ENCODE results near the gene GNAI1. TPM values are rescaled to one million over a fixed set of nuclear protein-coding genes. Genes with fewer than 3 reads are reported as not detected.

GNAI1 gene
- total and polyA plus RNA-seq, 12 donors: 14.8 to 125 (median 64.8) TPM

DNA sequence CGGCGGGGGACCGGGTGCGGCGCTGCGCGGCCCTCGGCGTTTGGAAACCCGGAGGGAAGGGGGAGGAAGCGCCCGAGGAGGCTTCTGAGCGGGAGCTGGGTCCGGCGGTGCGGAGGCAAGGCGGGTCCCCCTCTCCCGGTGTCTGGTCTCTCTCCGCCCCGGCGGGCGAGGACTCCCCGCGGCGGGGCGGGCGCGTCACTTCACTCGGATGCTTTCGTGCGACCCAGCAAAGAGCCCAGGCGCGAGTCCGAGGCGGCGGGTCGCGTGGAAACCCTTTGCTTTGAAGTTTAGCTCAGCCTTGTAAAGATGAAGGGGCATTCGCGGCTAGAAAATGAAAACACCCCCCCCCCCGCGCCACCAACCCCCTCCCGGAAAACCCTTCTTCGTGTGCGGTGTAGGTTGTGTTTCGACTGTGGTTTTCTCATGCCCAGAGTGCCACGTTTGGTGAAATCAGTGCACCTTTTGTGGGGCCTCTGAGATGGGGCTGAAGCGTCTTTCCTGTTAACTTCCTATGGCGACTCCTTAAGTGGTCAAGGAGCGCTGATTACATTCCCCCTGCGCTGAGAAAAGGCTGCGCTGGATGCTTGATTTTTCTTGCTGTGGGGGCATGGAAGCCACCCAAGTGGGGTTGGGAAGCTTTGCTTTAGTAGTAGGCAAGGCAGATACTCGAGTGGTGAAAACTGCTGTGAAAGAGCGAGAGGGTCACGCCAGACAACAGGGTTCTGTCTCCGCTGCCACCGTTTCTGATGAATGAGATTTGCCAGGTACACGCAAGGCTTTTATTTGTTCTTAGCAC lies 876 bp downstream of the GNAI1 start:
- TF ChIP-seq, protein P1, sequence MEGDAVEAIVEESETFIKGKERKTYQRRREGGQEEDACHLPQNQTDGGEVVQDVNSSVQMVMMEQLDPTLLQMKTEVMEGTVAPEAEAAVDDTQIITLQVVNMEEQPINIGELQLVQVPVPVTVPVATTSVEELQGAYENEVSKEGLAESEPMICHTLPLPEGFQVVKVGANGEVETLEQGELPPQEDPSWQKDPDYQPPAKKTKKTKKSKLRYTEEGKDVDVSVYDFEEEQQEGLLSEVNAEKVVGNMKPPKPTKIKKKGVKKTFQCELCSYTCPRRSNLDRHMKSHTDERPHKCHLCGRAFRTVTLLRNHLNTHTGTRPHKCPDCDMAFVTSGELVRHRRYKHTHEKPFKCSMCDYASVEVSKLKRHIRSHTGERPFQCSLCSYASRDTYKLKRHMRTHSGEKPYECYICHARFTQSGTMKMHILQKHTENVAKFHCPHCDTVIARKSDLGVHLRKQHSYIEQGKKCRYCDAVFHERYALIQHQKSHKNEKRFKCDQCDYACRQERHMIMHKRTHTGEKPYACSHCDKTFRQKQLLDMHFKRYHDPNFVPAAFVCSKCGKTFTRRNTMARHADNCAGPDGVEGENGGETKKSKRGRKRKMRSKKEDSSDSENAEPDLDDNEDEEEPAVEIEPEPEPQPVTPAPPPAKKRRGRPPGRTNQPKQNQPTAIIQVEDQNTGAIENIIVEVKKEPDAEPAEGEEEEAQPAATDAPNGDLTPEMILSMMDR (IDR thresholded peaks at IDR 0.05): no peak
- TF ChIP-seq POLR2A (IDR thresholded peaks at IDR 0.05): no peak
- H3K27me3 ChIP-seq: no peaks in the 10 kb centered on the region
- no peaks in the 10 kb centered on the region for H3K36me3 ChIP-seq (replicated peaks in 1 of 2)
- H3K9me3 ChIP-seq (replicated peaks in 1 of 3): no peaks in the 10 kb centered on the region
- H3K4me1 ChIP-seq (replicated peaks in 1 of 2): peaks cover 18 to 27% of the 10 kb centered on the region in 2 donors
- peak overlapping the region; percentile 71 to 94 (median 92) for H3K27ac ChIP-seq
- WGBS, 4 donors: 0 to 1% (median 1%) methylated on average over 12 to 57 of the region's 58 CpGs
- intact Hi-C loops (cut with DNase I): loop anchor here in 1 of 2 donors (10.0 kb wide), 4 partner anchors 49 to 249 kb away; no protein-coding TSS in a partner anchor
- H3K4me3 ChIP-seq: peak overlapping the region; percentile 59 to 100 (median 84)
- DNase-seq: peak in 5 of 7 donors; percentile 34 to 60 (median 50)

DNA sequence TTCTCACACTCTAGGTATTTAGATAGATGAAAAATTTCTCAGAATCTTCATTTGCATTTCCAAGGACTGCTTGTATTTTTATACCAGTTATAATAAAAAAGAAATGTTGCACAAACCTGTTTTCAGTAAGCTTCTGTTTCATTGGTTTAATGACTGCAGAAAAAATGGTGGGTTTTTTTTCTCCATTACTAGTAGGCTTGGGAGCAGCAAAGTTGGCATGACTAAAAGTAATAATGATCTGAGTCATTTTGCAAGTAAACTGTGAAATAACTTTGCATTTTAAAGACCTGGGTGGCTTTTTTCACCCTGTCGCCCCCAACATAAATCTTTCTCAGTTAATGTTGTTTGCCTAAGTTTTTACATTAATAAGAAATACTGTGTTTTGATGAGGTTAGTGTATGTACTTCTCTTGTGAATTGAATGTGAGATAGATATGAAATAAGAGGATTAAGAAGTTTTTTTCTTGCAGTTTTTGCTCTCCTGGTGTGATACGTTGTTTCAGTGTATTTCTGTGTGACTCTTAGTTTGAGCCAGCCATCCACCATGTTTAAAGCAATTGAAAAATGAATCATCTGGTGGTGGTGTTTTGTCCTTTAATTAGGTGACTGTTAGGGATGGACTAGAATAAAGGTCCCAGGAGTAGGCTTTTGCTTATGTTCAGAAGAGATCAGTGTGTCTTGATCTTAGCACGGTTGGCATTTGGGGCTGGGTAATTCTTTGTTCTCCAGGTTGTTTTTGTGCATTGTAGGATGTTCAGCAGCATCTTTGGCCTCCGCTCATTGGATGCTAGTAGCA lies 1.8 kb downstream of the GNAI1 start:
- DNase-seq: no peak
- WGBS, 4 donors: 22 to 35% (median 30%) methylated on average over 4 of the region's 4 CpGs
- Histone ChIP-seq H3K36me3 (replicated peaks in 1 of 2) (no peaks in the 10 kb centered on the region), H3K4me3 (peak overlapping the region in 1 of 4 donors; percentile 86), H3K9me3 (replicated peaks in 1 of 3) (no peaks in the 10 kb centered on the region), H3K27ac (peak overlapping the region in 3 of 5 donors; percentile 92 to 93 (median 92)), H3K4me1 (replicated peaks in 1 of 2) (peaks cover 18 to 27% of the 10 kb centered on the region in 2 donors), H3K27me3 (no peaks in the 10 kb centered on the region)
- intact Hi-C loops (cut with DNase I): loop anchor here in 1 of 2 donors (10.0 kb wide), 4 partner anchors 48 to 248 kb away; no protein-coding TSS in a partner anchor
- no peak for TF ChIP-seq POLR2A (IDR thresholded peaks at IDR 0.05)
- TF ChIP-seq, protein P1 (IDR thresholded peaks at IDR 0.05): no peak

DNA sequence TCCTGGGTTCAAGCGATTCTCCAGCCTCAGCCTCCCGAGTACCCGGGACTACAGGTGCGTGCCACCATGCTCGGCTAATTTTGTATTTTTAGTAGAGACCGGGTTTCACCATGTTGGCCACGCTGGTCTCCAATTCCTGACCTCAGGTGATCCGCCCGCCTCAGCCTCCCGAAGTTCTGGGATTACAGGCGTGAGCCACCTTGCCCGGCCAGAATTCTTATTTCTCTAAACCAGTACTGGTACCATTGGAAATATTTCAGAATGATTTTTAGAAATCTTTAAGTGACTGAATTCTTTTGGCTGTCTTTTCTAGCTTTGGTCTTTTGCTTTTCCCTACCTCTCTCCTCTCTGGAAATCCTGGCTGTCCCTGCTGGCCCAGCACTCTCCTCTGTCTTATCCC lies 2.8 kb downstream of the GNAI1 start:
- H3K4me3 ChIP-seq: peak overlapping the region in 1 of 4 donors; percentile 33
- no peak for DNase-seq
- no peaks in the 10 kb centered on the region for H3K36me3 ChIP-seq (replicated peaks in 1 of 2)
- H3K27ac ChIP-seq: no peak overlapping the region
- H3K4me1 ChIP-seq (replicated peaks in 1 of 2): peaks cover 18 to 27% of the 10 kb centered on the region in 2 donors
- TF ChIP-seq, protein P1 (IDR thresholded peaks at IDR 0.05): no peak
- no peak for TF ChIP-seq POLR2A (IDR thresholded peaks at IDR 0.05)
- H3K27me3 ChIP-seq: no peaks in the 10 kb centered on the region
- H3K9me3 ChIP-seq (replicated peaks in 1 of 3): no peaks in the 10 kb centered on the region
- intact Hi-C loops (cut with DNase I): loop anchor here in 1 of 2 donors (10.0 kb wide), 4 partner anchors 47 to 247 kb away; no protein-coding TSS in a partner anchor
- 76 to 93% (median 84%) methylated on average over 2 to 12 of the region's 12 CpGs for WGBS, 4 donors

DNA sequence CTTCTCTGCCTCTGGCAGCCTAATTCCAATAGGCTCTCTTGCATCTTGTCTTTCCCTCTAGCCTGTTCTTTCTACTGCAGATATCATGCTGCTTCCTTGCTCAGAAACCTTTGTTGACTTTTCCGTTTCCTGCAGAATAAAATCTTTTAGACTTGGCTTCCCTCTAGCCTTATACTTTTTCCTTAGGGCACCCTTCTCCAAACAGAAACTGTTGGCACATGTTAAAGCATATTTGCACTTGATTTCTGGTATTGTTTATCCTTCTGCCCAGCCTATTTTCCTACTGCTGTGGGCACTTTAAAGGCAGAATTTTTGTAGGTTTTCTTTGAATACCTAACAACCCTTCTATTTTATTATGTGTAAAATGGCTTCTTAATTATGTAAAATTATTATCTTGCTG lies 4.6 kb downstream of the GNAI1 start:
- peak overlapping the region in 1 of 4 donors; percentile 33 for H3K4me3 ChIP-seq
- H3K4me1 ChIP-seq (replicated peaks in 1 of 2): peaks cover 18 to 35% of the 10 kb centered on the region in 2 donors
- H3K27me3 ChIP-seq: no peaks in the 10 kb centered on the region
- no peak for TF ChIP-seq POLR2A (IDR thresholded peaks at IDR 0.05)
- TF ChIP-seq, protein P1 (IDR thresholded peaks at IDR 0.05): no peak
- no peaks in the 10 kb centered on the region for H3K9me3 ChIP-seq (replicated peaks in 1 of 3)
- H3K36me3 ChIP-seq (replicated peaks in 1 of 2): no peaks in the 10 kb centered on the region
- 21 to 37% (median 26%) methylated on average over 1 of the region's 1 CpG for WGBS, 4 donors
- intact Hi-C loops (cut with DNase I): loop anchor here in 1 of 2 donors (10.0 kb wide), 4 partner anchors 46 to 246 kb away; no protein-coding TSS in a partner anchor
- no peak overlapping the region for H3K27ac ChIP-seq
- DNase-seq: no peak
